ENCODE data around the gene SKI. TPM values are rescaled to one million over a fixed set of nuclear protein-coding genes. Genes with fewer than 3 reads are reported as not detected.

The SKI gene
- total and polyA plus RNA-seq, 10 of the 15 experiments (the other 5 are each of a cell fraction or from before 2014, with no cell fraction given), result 0.03 to 14.9 (median 0.96) TPM

DNA sequence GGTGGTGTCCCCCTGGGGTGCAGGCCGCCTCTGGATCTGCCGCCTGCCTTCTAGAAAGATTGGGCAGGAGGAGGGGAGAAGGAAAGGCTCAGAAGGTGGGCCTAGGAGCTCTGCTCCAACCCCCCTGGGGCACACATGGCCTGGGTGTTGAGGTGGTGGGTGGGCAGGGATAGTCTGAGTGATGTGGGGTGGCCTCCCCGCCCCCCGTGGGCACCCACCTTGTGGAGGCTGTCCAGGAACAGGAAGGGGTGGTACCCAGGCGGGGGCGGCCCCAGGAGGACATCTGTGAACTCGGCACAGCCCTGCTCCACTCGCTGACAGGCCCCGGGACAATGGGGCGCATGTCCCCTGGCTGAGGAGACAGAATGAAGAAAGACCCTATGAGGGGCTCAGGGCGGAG lies 108.4 kb downstream of the SKI start:
- ChIA-PET RAD21 (ENCODE audit: unreplicated experiment) (no interaction called here), POLR2A (no interaction called here), SMC1A (ENCODE audit: uncharacterized antibody, unreplicated experiment) (no interaction called here), CTCF (no interaction called here)
- H3K9me3 ChIP-seq (replicated peaks; ENCODE audit: control insufficient read depth, insufficient read depth, low read length), result no peaks in the 10 kb centered on the region
- H3K27ac ChIP-seq (ENCODE audit: control insufficient read depth, insufficient read depth), result no peak overlapping the region
- no peak overlapping the region for H2AFZ ChIP-seq (ENCODE audit: control insufficient read depth, low read depth, low read length)
- no peaks in the 10 kb centered on the region for H4K20me1 ChIP-seq (ENCODE audit: control insufficient read depth, insufficient read depth)
- H3K27me3 ChIP-seq (replicated peaks in 1 of 2; ENCODE audit: control insufficient read depth in 2 of 2, insufficient read depth in 2 of 2, low read length in 1 of 2), result no peaks in the 10 kb centered on the region; a peak in 1 of 4 replicates
- no peak for DNase-seq (ENCODE audit: low read depth, low spot score)
- in situ Hi-C loops (cut with MboI), result no loop called here
- no peaks in the 10 kb centered on the region for H3K36me3 ChIP-seq (ENCODE audit: control insufficient read depth in 2 of 2, insufficient read depth in 2 of 2, low read length in 1 of 2)
- no peak overlapping the region for H3K4me2 ChIP-seq (ENCODE audit: control insufficient read depth, insufficient read depth)
- no peaks in the 10 kb centered on the region for H3K79me2 ChIP-seq (ENCODE audit: control insufficient read depth, insufficient read depth, low read length)
- ATAC-seq, result no peak
- BruUV-seq (replicated peaks), result no TSS peak
- H3K9ac ChIP-seq (ENCODE audit: control insufficient read depth, insufficient read depth, low read length), result no peak overlapping the region
- no peak for FAIRE-seq
- TF ChIP-seq MAX (IDR thresholded peaks at IDR 0.05; ENCODE audit: low read depth, low read length), result no peak
- no peak for TF ChIP-seq NFIC (IDR thresholded peaks at IDR 0.05; ENCODE audit: low read depth, low read length)
- no peak for TF ChIP-seq EZH2 (IDR thresholded peaks at IDR 0.05; ENCODE audit: borderline replicate concordance, control insufficient read depth, low read depth, low read length)
- TF ChIP-seq SP1 (IDR thresholded peaks at IDR 0.05; ENCODE audit: low read depth, low read length), result no peak
- WGBS (ENCODE audit: insufficient coverage, insufficient replicate concordance, low lambda C conversion rate, missing lambda C conversion rate), result 11% methylated on average over 11 of the region's 11 CpGs
- no peaks in the 10 kb centered on the region for H3K4me1 ChIP-seq (ENCODE audit: control insufficient read depth, insufficient read depth, low read length)
- intact Hi-C loops (cut with micrococcal nuclease; ENCODE audit: unreplicated experiment), result no loop called here
- H3K4me3 ChIP-seq, result no peak overlapping the region

GRCh38 chr1:2337081-2337480 lies 109.0 kb downstream of the SKI start:
- no TSS peak for BruUV-seq (replicated peaks)
- Histone ChIP-seq H2AFZ (ENCODE audit: control insufficient read depth, low read depth, low read length) (no peak overlapping the region), H3K4me2 (ENCODE audit: control insufficient read depth, insufficient read depth) (no peak overlapping the region), H3K79me2 (ENCODE audit: control insufficient read depth, insufficient read depth, low read length) (no peaks in the 10 kb centered on the region), H3K36me3 (ENCODE audit: control insufficient read depth in 2 of 2, insufficient read depth in 2 of 2, low read length in 1 of 2) (no peaks in the 10 kb centered on the region), H3K27ac (ENCODE audit: control insufficient read depth, insufficient read depth) (no peak overlapping the region), H3K9me3 (replicated peaks; ENCODE audit: control insufficient read depth, insufficient read depth, low read length) (no peaks in the 10 kb centered on the region), H3K9ac (ENCODE audit: control insufficient read depth, insufficient read depth, low read length) (no peak overlapping the region), H4K20me1 (ENCODE audit: control insufficient read depth, insufficient read depth) (no peaks in the 10 kb centered on the region), H3K4me1 (ENCODE audit: control insufficient read depth, insufficient read depth, low read length) (no peaks in the 10 kb centered on the region), H3K27me3 (replicated peaks in 1 of 2; ENCODE audit: control insufficient read depth in 2 of 2, insufficient read depth in 2 of 2, low read length in 1 of 2) (no peaks in the 10 kb centered on the region; a peak in 1 of 4 replicates), H3K4me3 (no peak overlapping the region)
- ChIA-PET POLR2A (no interaction called here), SMC1A (ENCODE audit: uncharacterized antibody, unreplicated experiment) (no interaction called here), CTCF (no interaction called here), RAD21 (ENCODE audit: unreplicated experiment) (no interaction called here)
- ATAC-seq (no peak), FAIRE-seq (no peak), DNase-seq (ENCODE audit: low read depth, low spot score) (no peak)
- intact Hi-C loops (cut with micrococcal nuclease; ENCODE audit: unreplicated experiment) (no loop called here), in situ Hi-C loops (cut with MboI) (no loop called here)
- TF ChIP-seq CHD1 (IDR thresholded peaks at IDR 0.05; ENCODE audit: low read depth, low read length), result no peak
- no peak for TF ChIP-seq NR2C1 (IDR thresholded peaks at IDR 0.05)
- no peak for TF ChIP-seq BCL11A (IDR thresholded peaks at IDR 0.05; ENCODE audit: low read depth, low read length)
- TF ChIP-seq CHD2 (IDR thresholded peaks at IDR 0.05; ENCODE audit: borderline replicate concordance, low read depth, low read length), result no peak
- no peak for TF ChIP-seq PAX5 (IDR thresholded peaks at IDR 0.05; ENCODE audit: borderline replicate concordance, low read depth, low read length)
- TF ChIP-seq BACH1 (IDR thresholded peaks at IDR 0.05; ENCODE audit: borderline replicate concordance), result no peak
- no peak for TF ChIP-seq SUZ12 (IDR thresholded peaks at IDR 0.05; ENCODE audit: unreplicated experiment)
- 74% methylated on average over 14 of the region's 23 CpGs for WGBS (ENCODE audit: insufficient coverage, insufficient replicate concordance, low lambda C conversion rate, missing lambda C conversion rate)
